Neuronal stem cell (in vitro differentiated cells): ENCODE results near the gene ARHGAP24.

Source experiments
- DNase-seq: peaks from one replicate; pipeline ENCODE4 v3.0.0-alpha.2; 2013; ENCODE audit warnings: low spot score
- H2AFZ ChIP-seq: one replicate; pipeline ENCODE4 v1.6.1; 2013; ENCODE audit warnings: mild to moderate bottlenecking, low read length, inconsistent platforms
- H2AK5ac ChIP-seq: 2 replicates; pipeline ENCODE4 v1.6.1; 2013; ENCODE audit warnings: low read depth, mild to moderate bottlenecking, inconsistent platforms, low read length, moderate library complexity, mixed read lengths
- H2BK120ac ChIP-seq: 2 replicates; pipeline ENCODE4 v1.6.1; 2013; ENCODE audit warnings: low read depth, mild to moderate bottlenecking, inconsistent platforms, low read length, moderate library complexity, mixed read lengths
- H2BK12ac ChIP-seq: one replicate; pipeline ENCODE4 v1.6.1; 2013; ENCODE audit warnings: low read length, inconsistent platforms
- H2BK15ac ChIP-seq: 2 replicates; pipeline ENCODE4 v1.6.1; 2013; ENCODE audit warnings: mild to moderate bottlenecking, low read length, inconsistent platforms, mixed read lengths
- H2BK5ac ChIP-seq: one replicate; pipeline ENCODE4 v1.6.1; 2013; ENCODE audit warnings: inconsistent platforms, mild to moderate bottlenecking, low read length, moderate library complexity
- H3K14ac ChIP-seq: one replicate; pipeline ENCODE4 v1.6.1; 2013; ENCODE audit warnings: low read length, inconsistent platforms
- H3K18ac ChIP-seq: 2 replicates; pipeline ENCODE4 v1.6.1; 2013; ENCODE audit warnings: low read length, inconsistent platforms
- H3K23ac ChIP-seq: 2 replicates; pipeline ENCODE4 v1.6.1; 2013; ENCODE audit warnings: low read depth, mild to moderate bottlenecking, mixed read lengths, low read length, inconsistent platforms; ENCODE audit not compliant: poor library complexity
- H3K27ac ChIP-seq: replicated peaks from 3 replicates; pipeline ENCODE4 v1.5.1; 2013; ENCODE audit warnings: low read length, inconsistent platforms
- H3K27me3 ChIP-seq, 3 experiments: 2 replicates each; pipeline ENCODE4 v1.6.1; 2013; ENCODE audit warnings: low read length in 3 of 3, mild to moderate bottlenecking in 2 of 3, inconsistent platforms in 1 of 3, low read depth in 1 of 3, mixed read lengths in 1 of 3, moderate library complexity in 1 of 3; ENCODE audit not compliant: control insufficient read depth in 3 of 3, insufficient read depth in 3 of 3
- H3K36me3 ChIP-seq, 2 donors: replicated peaks in 1 of 2; 2 replicates each; pipeline ENCODE4 v1.6.1; 2013; ENCODE audit warnings: low read length in 2 of 2; ENCODE audit not compliant: control insufficient read depth in 2 of 2, insufficient read depth in 2 of 2
- H3K4ac ChIP-seq: 2 replicates; pipeline ENCODE4 v1.6.1; 2013; ENCODE audit warnings: inconsistent platforms, mild to moderate bottlenecking, low read length, moderate library complexity
- H3K4me1 ChIP-seq, 2 donors: 1 replicate in 1 of 2; 2 replicates in 1 of 2; pipeline ENCODE4 v1.6.1; 2013; ENCODE audit warnings: low read length in 2 of 2, low read depth in 1 of 2; ENCODE audit not compliant: control insufficient read depth in 2 of 2, insufficient read depth in 1 of 2
- H3K4me2 ChIP-seq: one replicate; pipeline ENCODE4 v1.6.1; 2013; ENCODE audit warnings: mild to moderate bottlenecking, low read length, inconsistent platforms; ENCODE audit not compliant: insufficient read depth, poor library complexity, severe bottlenecking
- H3K4me3 ChIP-seq, 2 donors: 2 replicates each; pipeline ENCODE4 v1.5.1; 2013; ENCODE audit warnings: low read length in 2 of 2, mild to moderate bottlenecking in 2 of 2, inconsistent platforms in 1 of 2, moderate library complexity in 1 of 2
- H3K79me1 ChIP-seq: one replicate; pipeline ENCODE4 v1.6.1; 2013; ENCODE audit warnings: low read depth, mild to moderate bottlenecking, inconsistent platforms, low read length, moderate library complexity
- H3K9ac ChIP-seq: one replicate; pipeline ENCODE4 v1.6.1; 2013; ENCODE audit warnings: mild to moderate bottlenecking, low read depth, low read length, inconsistent platforms; ENCODE audit not compliant: poor library complexity
- H3K9me3 ChIP-seq, 2 donors: replicated peaks in 1 of 2; 2 replicates each; pipeline versions ENCODE3 to v1.6.1; 2013; ENCODE audit warnings: low read length in 2 of 2, mild to moderate bottlenecking in 2 of 2, inconsistent platforms in 1 of 2, low read depth in 1 of 2, mixed read lengths in 1 of 2, moderate library complexity in 1 of 2; ENCODE audit not compliant: control insufficient read depth in 2 of 2, insufficient read depth in 1 of 2
- H4K8ac ChIP-seq: one replicate; pipeline ENCODE4 v1.6.1; 2013; ENCODE audit warnings: low read depth, mild to moderate bottlenecking, inconsistent platforms, low read length, moderate library complexity
- H4K91ac ChIP-seq: one replicate; pipeline ENCODE4 v1.6.1; 2013; ENCODE audit warnings: low read length, low read depth, mild to moderate bottlenecking, inconsistent platforms; ENCODE audit not compliant: poor library complexity
- WGBS, 2 donors: extraction: QIAGEN DNeasy Blood & Tissue Kit; methylation state at CpG; one replicate each; pipeline ENCODE4 v1.1.7; 2013; ENCODE audit warnings: missing lambda C conversion rate in 2 of 2, mixed read lengths in 1 of 2; ENCODE audit not compliant: insufficient read length in 2 of 2, insufficient replicate concordance in 1 of 2; ENCODE audit errors: extremely low coverage in 2 of 2; 5-methylcytosine and 5-hydroxymethylcytosine counted together

Gene ARHGAP24

GRCh38 chr4:85650908-85651307 is 176.0 kb downstream of the ARHGAP24 start:
- Histone ChIP-seq H3K18ac (no peak overlapping the region), H3K9ac (no peak overlapping the region), H2BK5ac (no peak overlapping the region), H3K4me1 (no peaks in the 10 kb centered on the region), H2BK12ac (no peak overlapping the region), H4K8ac (no peak overlapping the region), H4K91ac (no peak overlapping the region), H3K4me2 (no peak overlapping the region), H3K27ac (no peak overlapping the region), H3K27me3 (no peaks in the 10 kb centered on the region), H3K4ac (no peak overlapping the region), H3K9me3 (no peaks in the 10 kb centered on the region), H3K36me3 (no peaks in the 10 kb centered on the region), H2BK15ac (no peak overlapping the region), H3K79me1 (no peaks in the 10 kb centered on the region), H3K14ac (no peak overlapping the region), H3K4me3 (no peak overlapping the region), H2AFZ (no peak overlapping the region), H3K23ac (no peak overlapping the region), H2BK120ac (no peak overlapping the region), H2AK5ac (no peak overlapping the region)
- no CpG with 5 or more reads among the region's 4 CpGs for WGBS, 2 donors
- no peak for DNase-seq

- Histone ChIP-seq H4K91ac (no peak overlapping the region), H3K23ac (no peak overlapping the region), H3K4me3 (no peak overlapping the region), H3K27me3 (no peaks in the 10 kb centered on the region), H2BK15ac (no peak overlapping the region), H4K8ac (no peak overlapping the region), H3K9ac (no peak overlapping the region), H2BK5ac (no peak overlapping the region), H3K9me3 (no peaks in the 10 kb centered on the region), H2AK5ac (no peak overlapping the region), H3K4me1 (no peaks in the 10 kb centered on the region), H3K18ac (no peak overlapping the region), H2BK120ac (no peak overlapping the region), H3K36me3 (no peaks in the 10 kb centered on the region), H2BK12ac (no peak overlapping the region), H3K4me2 (no peak overlapping the region), H2AFZ (no peak overlapping the region), H3K14ac (no peak overlapping the region), H3K79me1 (no peaks in the 10 kb centered on the region), H3K4ac (no peak overlapping the region), H3K27ac (no peak overlapping the region)
- no peak for DNase-seq
- WGBS, 2 donors: no CpG with 5 or more reads among the region's 2 CpGs
Observed at GRCh38 chr4:85656759-85657505, 182.0 kb downstream of the ARHGAP24 start.

- no peak overlapping the region for H2AFZ ChIP-seq
- H3K4ac ChIP-seq: no peak overlapping the region
- H4K91ac ChIP-seq: no peak overlapping the region
- H3K36me3 ChIP-seq: no peaks in the 10 kb centered on the region
- no peaks in the 10 kb centered on the region for H3K9me3 ChIP-seq
- H3K4me2 ChIP-seq: no peak overlapping the region
- H3K4me3 ChIP-seq: no peak overlapping the region
- H3K14ac ChIP-seq: no peak overlapping the region
- no peak overlapping the region for H3K9ac ChIP-seq
- H2AK5ac ChIP-seq: no peak overlapping the region
- H3K23ac ChIP-seq: no peak overlapping the region
- DNase-seq: no peak
- no peak overlapping the region for H3K18ac ChIP-seq
- WGBS, 2 donors: no CpG with 5 or more reads among the region's 6 CpGs
- no peaks in the 10 kb centered on the region for H3K4me1 ChIP-seq
- H2BK15ac ChIP-seq: no peak overlapping the region
- no peak overlapping the region for H2BK12ac ChIP-seq
- H2BK5ac ChIP-seq: no peak overlapping the region
- H3K79me1 ChIP-seq: no peaks in the 10 kb centered on the region
- no peaks in the 10 kb centered on the region for H3K27me3 ChIP-seq
- no peak overlapping the region for H4K8ac ChIP-seq
- H2BK120ac ChIP-seq: no peak overlapping the region
- H3K27ac ChIP-seq: no peak overlapping the region
Observed at GRCh38 chr4:85658766-85659439, 184.0 kb downstream of the ARHGAP24 start.

- no peak overlapping the region for H4K91ac ChIP-seq
- no peaks in the 10 kb centered on the region for H3K4me1 ChIP-seq
- H2BK5ac ChIP-seq: no peak overlapping the region
- no peak overlapping the region for H3K4me2 ChIP-seq
- H3K23ac ChIP-seq: no peak overlapping the region
- no peaks in the 10 kb centered on the region for H3K27me3 ChIP-seq
- H3K14ac ChIP-seq: no peak overlapping the region
- no peak overlapping the region for H3K9ac ChIP-seq
- no peak overlapping the region for H2AK5ac ChIP-seq
- no peak overlapping the region for H3K4ac ChIP-seq
- H3K79me1 ChIP-seq: no peaks in the 10 kb centered on the region
- no peak overlapping the region for H2BK12ac ChIP-seq
- no peak overlapping the region for H2BK120ac ChIP-seq
- DNase-seq: no peak
- H3K36me3 ChIP-seq: no peaks in the 10 kb centered on the region
- no CpG with 5 or more reads among the region's 3 CpGs for WGBS, 2 donors
- no peak overlapping the region for H3K18ac ChIP-seq
- no peak overlapping the region for H3K27ac ChIP-seq
- no peak overlapping the region for H4K8ac ChIP-seq
- H3K9me3 ChIP-seq: no peaks in the 10 kb centered on the region
- H2BK15ac ChIP-seq: no peak overlapping the region
- H3K4me3 ChIP-seq: no peak overlapping the region
- H2AFZ ChIP-seq: no peak overlapping the region
Observed at GRCh38 chr4:85659610-85660218, 184.8 kb downstream of the ARHGAP24 start.
